K562 (cell line): ENCODE results near the gene LHX3. TPM values are rescaled to one million over a fixed set of nuclear protein-coding genes. Genes with fewer than 3 reads are reported as not detected.
A peak's percentile ranks its signal among the peaks of the same experiment; 100 is the strongest.

Experiments
- ARHGAP35 ChIP-seq: fragments of 450-650 bp; IDR thresholded peaks from 2 replicates; pipeline ENCODE4 v1.6.1; 2018; ENCODE audit not compliant: partially characterized antibody
- ATF4 ChIP-seq: fragments of 450-650 bp; formaldehyde crosslinking; IDR thresholded peaks from 2 replicates; pipeline ENCODE4 v1.4.0; 2022; ENCODE audit warnings: mild to moderate bottlenecking, moderate library complexity
- BRD4 ChIP-seq: fragments of 200-600 bp; sonication (generic); IDR thresholded peaks from 2 replicates; pipeline ENCODE4 v1.6.1; 2017; ENCODE audit warnings: inconsistent platforms
- CC2D1A ChIP-seq: fragments of 450-650 bp; IDR thresholded peaks from 2 replicates; pipeline ENCODE4 v1.6.1; 2017; ENCODE audit warnings: mild to moderate bottlenecking
- ETV5 ChIP-seq: sonication (generic); formaldehyde crosslinking; IDR thresholded peaks from 2 replicates; pipeline ENCODE4 v1.4.0; 2020; ENCODE audit warnings: low read depth, mild to moderate bottlenecking, missing genetic modification reagents
- FOXA3 ChIP-seq, 2 experiments: fragments of 450-650 bp in 1 of 2; sonication (generic) in 1 of 2; formaldehyde crosslinking; IDR thresholded peaks in 1 of 2; conservative IDR thresholded peaks in 1 of 2; 2 replicates each; pipeline versions ENCODE4 v1.4.0 to v1.8.0; 2020 to 2022; ENCODE audit warnings: mild to moderate bottlenecking in 2 of 2, missing genetic modification reagents in 1 of 2
- HMBOX1 ChIP-seq: sonication (generic); IDR thresholded peaks from 2 replicates; pipeline ENCODE4 v1.6.1; 2016
- JUNB ChIP-seq: fragments of 450-650 bp; formaldehyde crosslinking; conservative IDR thresholded peaks from 2 replicates; pipeline ENCODE4 v1.4.0; 2020; ENCODE audit warnings: mild to moderate bottlenecking
- NONO ChIP-seq, 2 experiments: fragments of 200-400 bp in 1 of 2; fragments of 450-650 bp in 1 of 2; formaldehyde crosslinking in 1 of 2; IDR thresholded peaks; 2 replicates each; pipeline ENCODE4 v1.6.1; 2017; ENCODE audit warnings: low read depth in 2 of 2, mild to moderate bottlenecking in 2 of 2, moderate library complexity in 2 of 2, low read length in 1 of 2
- NR2C1 ChIP-seq, 2 experiments: fragments of 450-650 bp; IDR thresholded peaks; 2 replicates each; pipeline ENCODE4 v1.6.1; 2017; ENCODE audit warnings: mild to moderate bottlenecking in 2 of 2, antibody characterized with exemption in 1 of 2, inconsistent platforms in 1 of 2, missing compliant biosample characterization in 1 of 2, missing genetic modification characterization in 1 of 2
- PHF20 ChIP-seq: fragments of 450-650 bp; IDR thresholded peaks from 2 replicates; pipeline ENCODE4 v1.6.1; 2018; ENCODE audit not compliant: partially characterized antibody
- PURB ChIP-seq: sonication (generic); formaldehyde crosslinking; IDR thresholded peaks from 2 replicates; pipeline ENCODE4 v1.9.0; 2021; ENCODE audit warnings: low read depth, mild to moderate bottlenecking, missing genetic modification reagents
- RBM25 ChIP-seq: fragments of 200-400 bp; formaldehyde crosslinking; IDR thresholded peaks from 2 replicates; pipeline ENCODE4 v1.6.1; 2018; ENCODE audit warnings: low read length, low read depth, moderate library complexity; ENCODE audit not compliant: severe bottlenecking
- SMAD1 ChIP-seq: fragments of 150-350 bp; IDR thresholded peaks from 2 replicates; pipeline ENCODE4 v1.6.1; 2014; ENCODE audit warnings: low read length, low read depth; ENCODE audit not compliant: partially characterized antibody
- SREBF1 ChIP-seq: fragments of 150-350 bp; IDR thresholded peaks from 2 replicates; pipeline ENCODE4 v1.6.1; 2014; ENCODE audit warnings: antibody characterized with exemption, low read depth, low read length, borderline replicate concordance
- SUPT5H ChIP-seq: fragments of 450-650 bp; IDR thresholded peaks from 2 replicates; pipeline ENCODE4 v1.6.1; 2016
- ZBTB5 ChIP-seq: fragments of 450-650 bp; IDR thresholded peaks from 2 replicates; pipeline ENCODE4 v1.6.1; 2017; ENCODE audit warnings: antibody characterized with exemption
- ZBTB8A ChIP-seq: fragments of 450-650 bp; IDR thresholded peaks from 2 replicates; pipeline ENCODE4 v1.6.1; 2018; ENCODE audit warnings: mild to moderate bottlenecking, moderate library complexity; ENCODE audit not compliant: partially characterized antibody
- ZNF175 ChIP-seq: fragments of 200-800 bp; sonication (Bioruptor generic); IDR thresholded peaks from 2 replicates; pipeline ENCODE4 v1.6.1; 2016; ENCODE audit warnings: low read depth, mild to moderate bottlenecking, missing genetic modification characterization, missing compliant biosample characterization
- ZNF589 ChIP-seq: fragments of 200-800 bp; sonication (Bioruptor generic); IDR thresholded peaks from 2 replicates; pipeline ENCODE4 v1.6.1; 2016; ENCODE audit warnings: low read depth, missing genetic modification characterization, missing compliant biosample characterization
- polyA plus RNA-seq, 8 experiments: library from polyadenylated mRNA; depleted of rRNA in 4 of 8; stranded (reverse) in 5 of 8; unstranded in 3 of 8; fragments of >200 nt; fragmentation: Nextera tagmentation in 2 of 8; fragmentation: Illumina TruSeq in 1 of 8; extraction: Ambion mirVana in 2 of 8; extraction: Trizol in 1 of 8; gene quantifications; 2 replicates each; pipeline versions ENCODE4 v1.2.1 to v1.2.3, GENCODE V29; 2011 to 2014; ENCODE audit warnings: inconsistent platforms in 1 of 8, missing spikeins in 1 of 8
- total RNA-seq, 7 experiments: library from RNA; depleted of rRNA in 6 of 7; stranded (reverse); fragments of >200 nt in 6 of 7; fragmentation: Illumina TruSeq in 2 of 7; extraction: Trizol in 2 of 7; gene quantifications; 2 replicates each; pipeline versions ENCODE4 v1.2.1 to v1.2.3, GENCODE V29; 2011 to 2021; ENCODE audit warnings: low replicate concordance in 1 of 7
- TF ChIP-seq, protein P1 (sequence below): sonication (generic); formaldehyde crosslinking; IDR thresholded peaks from 2 replicates; pipeline ENCODE4 v1.8.0; 2022; ENCODE audit warnings: mild to moderate bottlenecking, missing genetic modification reagents, borderline replicate concordance

LHX3 gene
- total and polyA plus RNA-seq, 9 of the 15 experiments (the other 6 are each of a cell fraction or from before 2014, with no cell fraction given), result 0.09 TPM; not detected in 8

DNA sequence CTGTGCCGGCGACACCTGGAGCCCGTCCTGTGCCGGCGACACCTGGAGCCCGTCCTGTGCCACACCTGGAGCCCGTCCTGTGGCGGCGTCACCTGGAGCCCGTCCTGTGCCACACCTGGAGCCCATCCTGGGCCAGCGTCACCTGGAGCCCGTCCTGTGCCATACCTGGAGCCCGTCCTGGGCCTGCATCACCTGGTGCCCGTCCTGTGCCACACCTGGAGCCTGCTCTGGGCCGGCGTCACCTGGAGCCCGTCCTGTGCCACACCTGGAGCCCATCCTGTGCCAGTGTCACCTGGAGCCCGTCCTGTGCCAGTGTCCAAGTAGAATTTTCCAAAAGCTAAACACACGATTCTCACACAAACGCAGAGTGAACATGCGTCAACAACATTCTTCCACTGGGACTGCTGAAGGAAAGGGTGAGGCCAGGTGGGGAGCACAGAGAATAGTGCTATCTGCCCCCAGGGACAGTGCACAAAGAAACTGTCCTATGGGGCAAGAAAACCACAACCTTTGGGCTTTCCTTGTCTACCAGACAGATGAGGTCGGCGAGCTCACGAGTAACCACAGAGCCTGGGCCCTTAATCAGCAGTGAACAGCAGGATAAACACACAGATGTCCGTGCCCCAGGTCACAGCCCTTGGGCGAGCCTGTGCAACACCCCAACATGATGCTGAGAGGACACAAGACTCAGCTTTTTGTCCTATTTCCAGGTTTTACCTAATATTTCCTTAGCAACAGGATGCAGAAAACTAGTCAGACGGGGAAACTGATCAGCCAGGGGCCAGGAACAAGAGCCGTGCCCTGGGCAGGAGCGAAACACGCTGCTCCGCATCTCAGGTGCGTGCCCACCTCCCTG is 32.8 kb upstream of the LHX3 start (continued):
- no peak for TF ChIP-seq ZBTB5
- TF ChIP-seq RBM25, result no peak
- TF ChIP-seq, protein P1, sequence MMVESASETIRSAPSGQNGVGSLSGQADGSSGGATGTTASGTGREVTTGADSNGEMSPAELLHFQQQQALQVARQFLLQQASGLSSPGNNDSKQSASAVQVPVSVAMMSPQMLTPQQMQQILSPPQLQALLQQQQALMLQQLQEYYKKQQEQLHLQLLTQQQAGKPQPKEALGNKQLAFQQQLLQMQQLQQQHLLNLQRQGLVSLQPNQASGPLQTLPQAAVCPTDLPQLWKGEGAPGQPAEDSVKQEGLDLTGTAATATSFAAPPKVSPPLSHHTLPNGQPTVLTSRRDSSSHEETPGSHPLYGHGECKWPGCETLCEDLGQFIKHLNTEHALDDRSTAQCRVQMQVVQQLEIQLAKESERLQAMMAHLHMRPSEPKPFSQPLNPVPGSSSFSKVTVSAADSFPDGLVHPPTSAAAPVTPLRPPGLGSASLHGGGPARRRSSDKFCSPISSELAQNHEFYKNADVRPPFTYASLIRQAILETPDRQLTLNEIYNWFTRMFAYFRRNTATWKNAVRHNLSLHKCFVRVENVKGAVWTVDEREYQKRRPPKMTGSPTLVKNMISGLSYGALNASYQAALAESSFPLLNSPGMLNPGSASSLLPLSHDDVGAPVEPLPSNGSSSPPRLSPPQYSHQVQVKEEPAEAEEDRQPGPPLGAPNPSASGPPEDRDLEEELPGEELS (CRISPR knock-in tag), result no peak
- no peak for TF ChIP-seq ARHGAP35
- TF ChIP-seq PHF20, result no peak
- TF ChIP-seq SMAD1, result no peak
- TF ChIP-seq ZNF589 (CRISPR knock-in tag), result 0 out of 2 replicates have a peak, but pooled peaks have one; percentile 37
- TF ChIP-seq ETV5, result peak; percentile 53; the same call in 1 of the 2 replicates
- TF ChIP-seq ZBTB8A, result no peak
- TF ChIP-seq CC2D1A, result peak; percentile 54; the same call in 1 of the 2 replicates
- TF ChIP-seq HMBOX1, result peak; percentile 54; the same call in 1 of the 2 replicates
- TF ChIP-seq FOXA3 (CRISPR knock-in tag; conservative IDR thresholded peaks at IDR 0.05 in 1 of 2, IDR thresholded peaks at IDR 0.05 in 1 of 2), result no peak
- 0 out of 4 replicates have a peak, but pooled peaks of 1 of the 2 experiments have one; percentile 21 for TF ChIP-seq NONO (IDR thresholded peaks at IDR 0.05; ENCODE audit: low read depth in 2 of 2, low read length in 1 of 2)
- TF ChIP-seq SUPT5H, result no peak
- TF ChIP-seq NR2C1 (IDR thresholded peaks at IDR 0.05), result 0 out of 2 replicates have a peak, but pooled peaks have one; percentile 25
- peak; percentile 43; the same call in 1 of the 2 replicates for TF ChIP-seq NR2C1 (tag; IDR thresholded peaks at IDR 0.05)
- TF ChIP-seq SREBF1, result no peak
- no peak for TF ChIP-seq JUNB (CRISPR knock-in tag)
- no peak for TF ChIP-seq PURB (CRISPR knock-in tag)
- TF ChIP-seq ZNF175 (CRISPR knock-in tag), result no peak
- 0 out of 2 replicates have a peak, but pooled peaks have one; percentile 19 for TF ChIP-seq ATF4
- TF ChIP-seq BRD4, result no peak
